SK-N-MC (cell line): ENCODE results near the gene HIRA.

Experiments used
- DNase-seq: peaks from one replicate; pipeline ENCODE4 v3.0.0-alpha.2; 2011; ENCODE audit warnings: low read depth, low spot score
- H3K27ac ChIP-seq: fragments of 200-600 bp; sonication (generic); 2 replicates; pipeline ENCODE4 v1.5.1; 2016; ENCODE audit warnings: mixed run types
- H3K36me3 ChIP-seq: fragments of 200-600 bp; sonication (generic); 2 replicates; pipeline ENCODE4 v1.6.1; 2017; ENCODE audit warnings: antibody characterized with exemption, low read length, mixed read lengths; ENCODE audit not compliant: insufficient read depth
- H3K4me3 ChIP-seq: fragments of 200-600 bp; sonication (generic); 2 replicates; pipeline ENCODE4 v1.5.1; 2016
- H3K9ac ChIP-seq: fragments of 200-600 bp; sonication (generic); 2 replicates; pipeline ENCODE4 v1.8.0; 2017; ENCODE audit warnings: mixed run types, mixed read lengths; ENCODE audit not compliant: insufficient read length
- H3K9me3 ChIP-seq: fragments of 200-600 bp; sonication (generic); 2 replicates; pipeline ENCODE4 v1.6.1; 2017; ENCODE audit warnings: low read depth, mild to moderate bottlenecking, antibody characterized with exemption, low read length, moderate library complexity, mixed read lengths
- EZH2 ChIP-seq: fragments of 200-600 bp; sonication (generic); IDR thresholded peaks from one replicate; pipeline ENCODE4 v1.6.1; 2017; ENCODE audit warnings: antibody characterized with exemption
- FOXP2 ChIP-seq: optimal IDR thresholded peaks from 2 replicates; pipeline ENCODE3; 2011; ENCODE audit warnings: mild to moderate bottlenecking, moderate library complexity; ENCODE audit not compliant: insufficient read depth; ENCODE audit errors: extremely low read length, control extremely low read depth
- POLR2AphosphoS5 ChIP-seq: IDR thresholded peaks from 2 replicates; pipeline ENCODE4 v1.6.1; 2012; ENCODE audit warnings: mild to moderate bottlenecking, low read depth, low read length, borderline replicate concordance

HIRA gene

DNA sequence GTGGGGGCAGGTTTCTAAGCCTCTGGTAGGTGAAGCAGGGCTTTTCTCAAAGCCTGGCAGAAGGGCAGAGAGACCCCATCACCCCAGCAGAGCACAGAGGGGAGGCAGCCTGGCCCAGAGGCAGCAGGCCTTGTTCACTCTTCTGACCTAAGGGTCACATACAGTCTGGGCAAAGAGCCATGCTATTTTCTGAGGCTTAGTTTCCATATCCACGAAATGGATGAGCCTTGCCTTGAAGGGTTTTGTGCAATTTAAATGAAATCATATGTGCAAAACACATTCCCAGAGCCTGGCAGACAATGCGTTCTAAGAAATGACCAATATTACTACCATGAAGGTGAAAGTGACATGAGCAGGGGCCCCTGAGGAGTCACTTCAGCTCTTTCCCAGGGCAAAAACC lies 44.5 kb downstream of the HIRA start:
- TF ChIP-seq FOXP2, result no peak
- TF ChIP-seq POLR2AphosphoS5, result no peak
- TF ChIP-seq EZH2, result no peak
- peaks cover 84% of the 10 kb centered on the region for H3K36me3 ChIP-seq

DNA sequence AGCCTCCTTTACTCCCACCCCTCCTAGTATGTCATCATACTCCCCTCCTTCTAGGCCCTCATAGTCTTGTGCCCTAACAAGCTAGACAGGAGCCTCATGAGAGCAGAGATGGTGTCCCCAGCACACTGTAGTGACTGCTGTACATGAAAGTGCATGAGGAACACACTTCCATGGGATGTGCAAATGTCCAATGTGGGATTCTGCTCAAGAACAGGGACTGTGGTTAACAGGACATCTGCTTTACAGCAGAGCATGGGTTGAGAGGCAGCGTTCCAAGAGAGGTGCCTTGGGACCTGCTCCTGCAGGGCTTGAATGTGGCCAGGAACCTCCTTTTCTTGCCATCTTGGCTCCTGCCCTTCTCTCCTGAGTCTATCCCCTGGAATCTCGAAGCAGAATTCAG lies 45.3 kb downstream of the HIRA start:
- Histone ChIP-seq H3K27ac (no peak overlapping the region), H3K4me3 (no peak overlapping the region), H3K9ac (no peak overlapping the region), H3K9me3 (no peaks in the 10 kb centered on the region), H3K36me3 (peaks cover 86% of the 10 kb centered on the region)
- no peak for TF ChIP-seq EZH2
- DNase-seq, result no peak

More for the DNA sequence above, 44.5 kb downstream of the HIRA start:
- no peak for DNase-seq
- Histone ChIP-seq H3K27ac (no peak overlapping the region), H3K9ac (no peak overlapping the region), H3K9me3 (no peaks in the 10 kb centered on the region), H3K4me3 (no peak overlapping the region)

DNA sequence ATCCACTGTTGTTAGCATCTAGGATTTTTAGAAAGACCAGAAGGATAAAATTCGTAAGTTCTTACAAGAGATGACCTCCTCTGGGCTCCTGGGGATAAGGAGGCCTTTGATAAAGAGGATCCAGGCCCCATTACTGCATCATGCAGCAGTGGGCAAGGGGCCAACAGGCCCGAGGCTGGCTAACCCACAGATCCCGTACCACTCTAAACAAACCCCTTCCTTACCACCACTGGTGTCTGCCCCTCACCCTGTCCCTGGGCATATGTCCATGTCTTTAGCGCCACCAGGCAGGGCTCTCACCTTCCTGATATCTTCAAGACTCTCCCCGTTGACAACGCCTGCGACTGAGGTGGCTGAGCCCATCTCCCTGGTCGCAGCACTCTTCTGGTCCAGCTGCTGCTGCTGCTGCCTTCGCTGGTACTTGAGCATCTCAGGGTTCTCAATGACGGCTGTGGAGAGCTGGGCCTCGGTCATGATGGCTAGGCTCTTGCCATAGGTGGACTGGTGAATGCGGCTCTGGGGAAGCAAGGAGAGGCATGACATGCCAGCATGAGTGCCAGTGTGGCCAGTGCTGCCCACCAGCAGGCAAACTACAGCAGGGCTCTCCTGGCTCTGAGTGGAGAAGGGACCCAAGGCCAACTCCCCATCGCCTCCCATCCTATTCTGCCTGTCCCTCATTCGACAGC lies 46.2 kb downstream of the HIRA start:
- no peak for DNase-seq
- Histone ChIP-seq H3K4me3 (no peak overlapping the region), H3K27ac (no peak overlapping the region), H3K9ac (no peak overlapping the region), H3K9me3 (no peaks in the 10 kb centered on the region), H3K36me3 (peaks cover 83% of the 10 kb centered on the region)
- no peak for TF ChIP-seq POLR2AphosphoS5
- TF ChIP-seq EZH2, result no peak
- TF ChIP-seq FOXP2, result no peak

DNA sequence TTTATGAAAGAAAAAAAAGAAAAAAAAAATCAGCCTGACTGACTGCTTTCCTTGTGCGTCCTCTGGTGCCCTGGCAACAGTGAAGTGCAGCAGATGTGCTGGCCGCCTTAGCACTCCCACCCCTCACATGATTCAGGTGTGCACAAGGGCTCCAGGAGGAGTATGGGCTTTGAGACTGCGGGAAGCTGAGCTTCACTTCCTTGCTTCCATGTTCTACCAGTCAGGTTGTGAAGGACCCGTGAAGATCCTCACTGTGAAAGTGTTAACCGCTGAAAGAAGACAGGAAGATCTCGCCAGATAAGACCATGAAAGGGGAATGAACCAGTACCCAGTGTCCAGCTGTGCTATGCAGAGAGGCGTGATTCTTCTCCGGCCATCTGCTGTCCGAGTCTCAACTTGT lies 48.2 kb downstream of the HIRA start:
- TF ChIP-seq FOXP2, result no peak
- TF ChIP-seq EZH2, result no peak
- TF ChIP-seq POLR2AphosphoS5, result no peak
- peaks cover 67% of the 10 kb centered on the region for H3K36me3 ChIP-seq

DNA sequence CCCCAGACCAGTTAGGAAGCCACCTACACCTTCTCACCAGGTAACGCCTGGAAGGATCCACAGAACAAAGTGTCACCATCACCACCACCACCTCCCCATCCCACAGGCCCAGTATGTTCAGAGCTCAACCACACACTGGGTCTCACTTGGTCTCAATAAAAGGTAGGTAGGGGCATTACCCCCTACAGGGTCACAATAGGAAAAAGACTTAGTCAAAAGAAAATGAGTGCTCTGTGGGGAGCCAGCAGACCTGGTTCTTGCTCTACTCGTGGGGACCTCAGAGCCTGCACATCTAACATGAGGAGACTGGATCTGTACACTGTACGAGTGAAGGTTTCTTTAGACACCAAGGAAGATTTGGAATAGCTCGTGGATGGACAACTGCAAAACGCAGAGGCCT lies 49.3 kb downstream of the HIRA start:
- H3K9me3 ChIP-seq, result no peaks in the 10 kb centered on the region
- no peak for DNase-seq
- H3K36me3 ChIP-seq, result peaks cover 66% of the 10 kb centered on the region
- H3K9ac ChIP-seq, result no peak overlapping the region
- TF ChIP-seq FOXP2 (no peak), EZH2 (no peak), POLR2AphosphoS5 (no peak)
- H3K27ac ChIP-seq, result no peak overlapping the region
- H3K4me3 ChIP-seq, result no peak overlapping the region

More for the DNA sequence above, 48.2 kb downstream of the HIRA start:
- DNase-seq, result no peak
- no peaks in the 10 kb centered on the region for H3K9me3 ChIP-seq
- no peak overlapping the region for H3K27ac ChIP-seq
- H3K9ac ChIP-seq, result no peak overlapping the region
- no peak overlapping the region for H3K4me3 ChIP-seq

DNA sequence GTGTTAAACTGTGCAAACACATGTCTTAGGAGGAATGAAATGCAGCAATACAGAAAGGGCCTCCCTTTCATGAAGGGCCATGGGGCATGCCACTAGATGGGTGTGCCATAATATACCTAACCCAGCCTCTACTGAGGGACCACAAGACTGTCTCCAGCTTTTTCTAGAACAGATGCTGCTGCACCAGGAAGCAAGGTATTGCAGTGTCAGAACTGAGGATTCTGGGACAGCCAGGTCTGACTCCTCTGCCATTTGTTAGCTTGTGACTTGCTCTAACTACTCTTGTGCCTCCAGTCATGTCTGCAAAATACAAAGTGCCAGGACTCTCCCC lies 53.2 kb downstream of the HIRA start:
- H3K27ac ChIP-seq, result no peak overlapping the region
- TF ChIP-seq FOXP2, result no peak
- TF ChIP-seq EZH2, result no peak
- no peak for TF ChIP-seq POLR2AphosphoS5
- H3K4me3 ChIP-seq, result no peak overlapping the region
- H3K9ac ChIP-seq, result no peak overlapping the region
- no peaks in the 10 kb centered on the region for H3K9me3 ChIP-seq
- no peak for DNase-seq
- H3K36me3 ChIP-seq, result peaks cover 68% of the 10 kb centered on the region

DNA sequence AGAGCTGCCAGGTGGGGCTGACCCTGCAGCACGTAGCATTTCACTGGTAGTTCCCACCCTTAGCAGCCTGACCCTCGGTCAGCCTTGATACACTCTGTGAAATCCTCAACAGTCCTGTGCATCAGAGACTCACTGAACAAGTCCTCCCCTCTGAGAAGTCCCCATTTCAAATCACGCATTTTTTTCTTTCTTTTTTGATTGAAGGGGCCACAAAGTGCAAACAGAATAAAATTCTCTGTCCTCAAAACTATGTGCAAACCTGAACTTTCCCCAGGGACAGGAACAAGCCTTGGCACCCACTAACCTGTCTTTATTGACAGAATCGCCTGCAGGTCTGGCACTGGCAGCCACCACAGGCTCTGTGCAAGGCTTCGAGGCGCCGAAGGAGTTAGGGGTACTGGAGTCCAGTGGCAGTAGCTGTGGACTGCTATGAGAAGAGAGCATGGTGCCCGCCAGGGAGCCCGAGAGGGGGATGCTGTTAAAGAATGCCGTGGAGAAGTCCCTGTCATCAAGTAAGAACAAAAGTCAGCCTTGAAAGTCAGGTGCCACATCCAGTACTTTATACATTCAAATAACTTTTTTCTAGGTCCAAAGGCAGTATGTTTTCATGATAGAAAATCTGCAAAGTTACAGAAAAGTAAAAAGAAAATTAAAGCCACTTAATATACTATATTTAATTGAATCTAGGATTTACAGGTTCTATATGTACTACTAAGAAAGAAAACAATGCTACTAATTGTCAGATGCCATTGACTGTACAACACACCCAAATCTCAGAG lies 53.8 kb downstream of the HIRA start:
- no peak overlapping the region for H3K27ac ChIP-seq
- no peaks in the 10 kb centered on the region for H3K9me3 ChIP-seq
- TF ChIP-seq FOXP2 (no peak), EZH2 (no peak), POLR2AphosphoS5 (no peak)
- no peak overlapping the region for H3K4me3 ChIP-seq
- no peak for DNase-seq
- H3K36me3 ChIP-seq, result peaks cover 67% of the 10 kb centered on the region
- no peak overlapping the region for H3K9ac ChIP-seq

DNA sequence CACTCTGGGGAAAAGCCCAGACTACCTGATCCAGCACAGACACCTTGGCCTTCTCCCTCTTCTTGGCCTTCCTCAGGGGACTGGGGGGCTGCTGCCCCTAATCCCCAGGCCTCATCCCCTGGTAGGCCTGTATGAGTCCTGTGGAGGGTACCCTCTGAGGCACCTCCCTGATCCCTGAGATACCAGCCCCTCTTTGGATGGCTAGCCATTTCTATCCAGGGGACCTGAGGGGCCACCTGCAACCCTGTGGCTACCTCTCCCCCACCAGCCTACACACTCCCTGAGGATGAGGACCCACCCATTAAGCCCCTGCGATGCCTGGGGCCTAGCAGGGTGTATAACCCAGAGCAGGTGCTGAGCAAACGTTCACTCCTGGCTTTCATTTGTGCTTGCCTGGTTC lies 54.6 kb downstream of the HIRA start:
- H3K36me3 ChIP-seq, result peaks cover 62% of the 10 kb centered on the region
- no peak overlapping the region for H3K9ac ChIP-seq
- H3K4me3 ChIP-seq, result no peak overlapping the region
- TF ChIP-seq FOXP2 (no peak), EZH2 (no peak), POLR2AphosphoS5 (no peak)
- DNase-seq, result no peak
- no peaks in the 10 kb centered on the region for H3K9me3 ChIP-seq
- H3K27ac ChIP-seq, result no peak overlapping the region

DNA sequence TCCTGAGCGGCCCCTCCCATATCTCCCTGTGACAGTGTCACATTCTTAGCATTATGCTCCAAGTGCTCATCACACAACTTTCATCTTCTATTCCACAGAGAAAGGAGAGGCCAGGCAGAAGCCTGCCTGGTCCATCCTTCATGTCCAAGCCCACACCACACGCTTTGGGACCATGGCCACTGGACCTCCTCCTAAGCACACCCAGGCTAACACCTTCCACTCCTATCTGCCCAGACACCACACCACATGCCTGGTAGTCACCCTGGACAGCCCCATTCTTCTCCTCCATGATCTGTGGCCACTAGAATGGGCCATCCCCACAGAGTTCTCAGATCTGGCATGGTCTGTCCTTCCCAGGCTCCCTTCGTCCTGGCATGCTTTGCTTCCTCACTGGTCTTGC lies 55.3 kb downstream of the HIRA start:
- TF ChIP-seq EZH2 (no peak), POLR2AphosphoS5 (no peak), FOXP2 (no peak)
- peaks cover 62% of the 10 kb centered on the region for H3K36me3 ChIP-seq
- H3K9me3 ChIP-seq, result no peaks in the 10 kb centered on the region
- no peak overlapping the region for H3K27ac ChIP-seq
- H3K9ac ChIP-seq, result no peak overlapping the region
- DNase-seq, result no peak
- H3K4me3 ChIP-seq, result no peak overlapping the region
